KBM-7 (cell line): Measurements from ENCODE around the gene ATG7.
"Not testable (repeated sequence)": the region's sequence is repeated elsewhere in the genome, so short reads cannot be mapped to it uniquely, and the experiment has no call there.

Experiments
- DNase-seq: peaks from one replicate; pipeline ENCODE4 v3.0.0-alpha.2; 2015
- in situ Hi-C: fragments of 300-500 bp; cut with MboI; formaldehyde crosslinking; loops from 2 replicates; pipeline ENCODE4 v1.14.3; 2020; ENCODE audit warnings: low sequenced_read_pairs, low pct_unique_long_range_greater_than_20kb, mixed read lengths

ATG7 gene

DNA sequence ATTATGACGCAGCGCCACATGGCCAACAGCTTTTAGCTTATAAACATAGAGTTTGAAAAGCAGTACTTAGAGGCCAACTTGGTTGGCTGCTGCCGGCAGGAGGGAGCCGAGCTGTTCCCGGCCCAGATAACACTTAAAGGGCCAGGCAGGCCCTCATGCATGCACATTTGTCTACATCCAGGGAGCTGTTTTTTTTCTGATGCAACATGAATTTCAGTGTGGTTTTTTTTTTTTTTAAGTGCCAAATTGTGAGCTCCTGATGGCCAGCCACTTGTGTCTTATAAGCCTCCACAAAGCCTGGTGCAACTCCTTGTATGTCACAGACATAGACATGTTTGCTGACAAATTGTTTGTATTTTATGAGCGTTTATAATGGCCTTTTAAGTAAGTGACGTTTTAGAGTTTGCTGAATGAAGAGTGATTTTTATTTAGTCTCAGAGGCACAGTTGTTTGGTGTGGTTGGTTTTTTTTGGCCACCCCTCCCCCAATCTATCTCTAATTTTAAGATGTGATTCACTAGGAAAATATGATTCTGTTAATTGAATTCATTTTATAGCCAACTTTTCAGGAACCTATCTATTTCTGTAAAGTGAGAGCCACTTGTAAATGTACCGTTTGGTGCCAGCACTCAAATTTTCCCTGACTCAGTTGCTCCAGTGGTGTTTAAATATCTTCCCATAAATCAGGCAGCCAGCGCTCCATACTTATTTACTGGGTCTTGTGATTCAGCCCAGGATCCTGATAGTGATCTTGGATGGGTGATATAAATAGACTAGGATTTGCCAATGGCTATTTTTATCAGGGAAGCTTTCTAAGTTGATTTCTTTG, 237.2 kb downstream of the ATG7 start:
- in situ Hi-C loops: no loop called here
- peak; percentile 43 for DNase-seq

DNA sequence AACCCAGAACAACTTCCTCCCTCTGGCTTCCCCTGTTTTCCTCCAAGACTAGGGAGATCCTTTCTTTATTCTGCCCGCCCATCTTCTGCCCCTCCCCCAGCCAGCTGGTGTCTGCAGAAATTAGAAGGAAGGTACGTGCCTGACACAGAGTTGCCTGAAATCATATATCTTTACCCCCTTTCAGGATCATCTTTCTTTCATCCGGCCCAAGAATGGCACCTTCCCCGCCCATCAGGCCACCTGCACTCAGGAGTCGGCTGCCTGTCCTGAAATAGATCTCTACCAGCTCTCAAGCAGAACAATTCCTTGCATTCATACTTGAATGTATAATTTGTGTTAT, 237.8 kb downstream of the ATG7 start:
- DNase-seq: peak; percentile 60
- in situ Hi-C loops: no loop called here

DNA sequence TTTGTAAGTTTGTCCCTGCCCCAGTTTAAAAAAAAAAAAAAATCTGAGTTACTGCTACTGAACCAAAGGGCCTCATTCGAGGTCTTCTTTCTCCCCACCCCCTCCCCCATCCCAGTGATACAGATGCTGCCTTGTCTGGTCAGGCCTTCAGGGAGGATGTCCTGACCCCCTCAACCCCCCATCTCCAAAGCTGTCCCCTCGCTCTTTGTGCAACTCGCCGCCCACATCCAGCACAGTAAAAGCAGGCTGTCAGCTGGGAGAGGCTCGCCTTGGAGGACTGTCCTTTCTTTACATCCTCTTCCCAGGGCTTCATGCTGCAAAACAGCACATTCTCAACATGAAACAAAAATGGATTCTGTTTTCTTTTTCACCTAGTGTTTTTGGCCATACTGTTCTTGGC, 238.2 kb downstream of the ATG7 start:
- DNase-seq: no peak
- in situ Hi-C loops: no loop called here

DNA sequence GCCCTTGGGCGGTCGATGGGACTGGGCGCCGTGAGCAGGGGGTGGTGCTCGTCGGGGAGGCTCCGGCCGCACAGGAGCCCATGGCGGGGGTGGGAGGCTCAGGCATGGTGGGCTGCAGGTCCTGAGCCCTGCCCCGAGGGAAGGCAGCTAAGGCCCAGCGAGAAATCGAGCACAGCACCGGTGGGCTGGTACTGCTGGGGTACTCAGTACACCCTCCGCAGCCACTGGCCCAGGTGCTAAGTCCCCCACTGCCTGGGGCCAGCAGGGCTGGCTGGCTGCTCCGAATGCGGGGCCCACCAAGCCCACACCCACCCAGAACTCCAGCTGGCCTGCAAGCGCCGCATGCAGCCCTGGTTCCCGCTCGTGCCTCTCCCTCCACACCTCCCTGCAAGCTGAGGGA, 239.4 kb downstream of the ATG7 start:
- in situ Hi-C loops, DNase-seq: not testable (repeated sequence)

DNA sequence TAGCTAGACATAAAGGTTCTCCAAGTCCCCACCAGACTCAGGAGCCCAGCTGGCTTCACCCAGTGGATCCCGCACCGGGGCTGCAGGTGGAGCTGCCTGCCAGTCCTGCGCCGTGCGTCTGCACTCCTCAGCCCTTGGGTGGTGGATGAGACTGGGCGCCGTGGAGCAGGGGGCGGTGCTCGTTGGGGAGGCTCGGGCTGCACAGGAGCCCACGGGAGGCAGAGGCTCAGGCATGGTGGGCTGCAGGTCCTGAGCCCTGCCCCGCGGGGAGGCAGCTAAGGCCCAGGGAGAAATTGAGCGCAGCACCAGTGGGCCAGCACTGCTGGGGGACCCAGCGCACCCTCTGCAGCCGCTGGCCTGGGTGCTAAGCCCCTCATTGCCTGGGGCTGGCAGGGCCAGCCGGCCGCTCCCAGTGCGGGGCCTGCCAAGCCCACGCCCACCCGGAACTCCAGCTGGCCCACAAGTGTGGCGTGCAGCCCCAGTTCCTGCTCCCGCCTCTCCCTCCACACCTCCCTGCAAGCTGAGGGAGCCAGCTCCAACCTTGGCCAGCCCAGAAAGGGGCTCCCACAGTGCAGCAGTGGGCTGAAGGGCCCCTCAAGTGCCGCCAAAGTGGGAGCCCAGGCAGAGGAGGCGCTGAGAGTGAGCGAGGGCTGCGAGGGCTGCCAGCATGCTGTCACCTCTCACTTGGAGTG, 241.1 kb downstream of the ATG7 start:
- DNase-seq, in situ Hi-C loops: not testable (repeated sequence)

DNA sequence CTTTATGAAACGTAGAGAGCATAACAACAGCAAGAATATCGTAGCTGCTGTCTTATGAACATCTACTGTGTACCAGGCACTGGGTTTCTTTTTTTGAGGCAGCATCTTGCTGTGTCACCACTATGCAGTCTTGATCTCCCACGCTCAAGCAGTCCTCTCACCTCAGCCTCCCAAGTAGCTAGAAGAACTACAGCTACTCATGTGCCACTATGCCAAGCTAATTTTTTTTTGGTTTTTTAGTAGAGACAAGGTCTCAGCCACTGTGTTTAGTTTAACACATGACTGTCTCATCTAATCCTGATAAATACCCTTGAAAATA, 241.6 kb downstream of the ATG7 start:
- peak; percentile 3 for DNase-seq
- in situ Hi-C loops: no loop called here

DNA sequence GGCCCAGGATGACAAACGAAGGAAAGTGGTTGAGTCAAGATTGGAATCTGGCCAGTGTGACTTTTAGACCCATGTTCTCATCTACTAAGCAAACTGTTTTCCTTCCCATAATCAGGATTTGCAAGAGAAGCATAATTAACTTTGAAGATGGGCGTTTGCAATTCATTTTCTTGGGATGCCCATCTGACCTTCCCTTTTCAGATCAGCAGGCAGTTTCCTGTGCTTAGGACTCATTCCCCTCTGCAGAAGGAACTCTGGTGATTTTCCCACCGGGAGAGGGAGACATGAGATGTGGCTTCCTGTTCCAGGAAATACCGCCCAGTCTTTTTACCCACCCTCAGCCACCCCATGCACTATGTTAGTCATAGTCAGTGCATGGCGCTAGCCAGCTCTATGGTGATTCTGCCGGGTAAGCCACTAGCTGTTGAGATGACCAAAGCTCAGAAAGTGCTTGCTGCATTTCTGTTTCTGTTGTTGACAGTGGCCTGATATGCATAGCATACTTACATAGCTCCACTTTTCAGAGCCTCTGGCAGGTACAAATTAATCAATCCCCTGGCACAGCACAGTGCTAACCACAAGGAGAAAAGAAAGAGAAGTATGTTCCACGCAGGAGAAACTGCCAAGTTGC, 242.1 kb downstream of the ATG7 start:
- peak; percentile 62 for DNase-seq
- in situ Hi-C loops: no loop called here

DNA sequence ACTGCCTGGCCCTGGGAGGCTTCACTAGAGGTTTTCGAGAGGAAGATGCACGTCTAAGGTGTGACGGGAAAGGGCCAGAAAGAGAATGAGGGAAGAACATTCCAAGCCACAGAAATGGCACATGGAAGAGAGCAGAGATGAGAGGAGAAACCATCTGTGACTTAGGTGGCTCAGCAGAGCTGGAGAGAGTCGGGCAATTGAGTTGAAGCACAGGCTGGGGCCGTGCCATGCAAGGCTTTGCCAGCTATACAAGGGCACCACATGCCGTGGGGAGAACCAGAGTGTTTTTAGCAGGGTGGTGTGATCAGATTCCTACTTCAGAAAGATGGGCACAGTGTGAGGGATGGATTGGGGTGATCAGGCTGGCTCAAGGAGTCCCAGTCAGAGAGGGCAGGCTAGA, 245.4 kb downstream of the ATG7 start:
- in situ Hi-C loops: no loop called here
- no peak for DNase-seq

DNA sequence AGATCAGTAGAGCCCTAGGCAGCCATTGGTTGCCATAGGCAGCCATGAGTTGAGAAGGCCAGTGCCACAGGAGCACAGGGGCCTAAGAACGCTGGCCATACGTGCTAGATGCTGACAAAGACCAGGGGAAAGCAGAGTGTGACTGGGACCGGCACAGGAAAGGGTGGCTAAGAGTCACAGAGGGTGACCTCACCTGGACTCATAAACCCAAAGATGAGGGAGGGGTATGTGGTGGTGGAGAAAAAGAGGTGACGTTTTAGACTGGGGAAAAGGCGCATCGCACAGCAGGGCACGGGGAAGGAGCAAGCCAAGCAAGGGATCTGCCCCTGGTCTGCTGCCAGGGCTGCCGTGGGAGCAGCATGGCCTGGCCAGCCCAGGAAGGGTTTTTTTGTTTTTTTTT, 249.0 kb downstream of the ATG7 start:
- in situ Hi-C loops: no loop called here
- DNase-seq: no peak

DNA sequence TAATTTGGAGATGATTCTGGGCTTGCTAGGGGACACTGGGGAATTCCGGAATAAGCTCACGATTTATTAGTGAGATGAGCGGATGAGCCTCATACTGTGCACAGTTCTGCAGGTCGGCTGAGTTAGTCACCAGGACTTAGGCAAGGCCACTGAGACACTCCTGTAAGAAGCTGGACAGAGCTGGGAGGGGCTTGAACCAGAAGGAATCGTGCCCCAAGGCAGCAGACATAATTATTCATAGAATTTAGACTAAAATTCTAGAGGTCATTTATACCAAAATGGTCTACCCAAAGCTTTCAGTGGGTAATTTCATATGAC, 250.2 kb downstream of the ATG7 start:
- in situ Hi-C loops: no loop called here
- DNase-seq: no peak

DNA sequence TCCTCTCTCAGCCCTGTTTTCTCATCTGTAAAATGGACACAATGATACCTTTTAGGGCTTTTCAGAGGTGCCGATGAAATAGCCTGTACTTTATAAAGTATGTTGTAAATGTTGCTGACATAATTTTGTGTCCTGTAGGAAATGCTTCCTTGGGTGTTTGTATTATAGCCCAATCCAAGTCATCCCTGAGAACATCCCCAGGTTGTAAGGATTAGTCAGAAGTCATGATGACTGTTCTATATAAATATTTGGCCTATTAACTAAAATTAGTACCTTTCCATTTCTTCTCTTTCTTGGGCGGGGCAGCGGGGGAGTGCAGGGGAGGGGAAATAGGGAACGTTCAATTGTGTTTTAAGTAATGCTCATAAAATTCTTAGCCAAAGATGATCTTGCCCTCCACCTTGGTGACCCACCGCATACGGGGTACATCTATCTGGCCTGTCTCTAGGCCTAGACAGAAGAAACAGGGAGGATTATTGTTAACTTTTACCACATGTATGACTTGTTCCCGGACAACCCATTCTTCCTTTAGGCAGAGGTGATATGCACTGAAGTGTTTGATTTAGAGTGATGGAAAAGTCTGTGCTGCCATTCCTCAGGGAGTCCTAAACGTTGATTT, 250.9 kb downstream of the ATG7 start:
- in situ Hi-C loops: no loop called here
- no peak for DNase-seq

DNA sequence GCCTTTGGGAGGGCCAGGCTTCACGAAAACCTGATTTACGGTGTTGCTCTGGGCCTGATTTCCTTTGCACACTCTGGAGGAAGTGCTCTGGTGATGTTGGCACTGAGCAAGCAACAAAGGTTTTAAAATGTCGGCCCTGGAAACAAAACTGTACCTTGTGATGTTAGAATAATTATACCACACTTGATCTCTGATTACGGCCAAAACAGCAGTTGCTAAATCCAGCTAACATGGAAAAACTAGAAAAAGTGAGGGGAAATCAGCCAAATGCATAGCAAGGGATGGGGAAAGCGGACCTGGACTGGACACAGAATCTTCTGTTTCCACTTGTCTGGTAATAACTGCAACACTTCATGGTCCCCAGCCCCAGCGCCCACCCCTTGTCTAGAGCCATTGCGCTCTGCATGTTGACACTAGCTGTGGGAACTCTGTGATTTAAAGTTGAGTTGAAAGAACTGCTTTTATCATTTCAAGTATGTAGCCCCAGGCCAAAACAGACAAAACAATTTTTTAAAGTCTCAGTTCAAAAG, 251.4 kb downstream of the ATG7 start:
- in situ Hi-C loops: no loop called here
- DNase-seq: no peak

DNA sequence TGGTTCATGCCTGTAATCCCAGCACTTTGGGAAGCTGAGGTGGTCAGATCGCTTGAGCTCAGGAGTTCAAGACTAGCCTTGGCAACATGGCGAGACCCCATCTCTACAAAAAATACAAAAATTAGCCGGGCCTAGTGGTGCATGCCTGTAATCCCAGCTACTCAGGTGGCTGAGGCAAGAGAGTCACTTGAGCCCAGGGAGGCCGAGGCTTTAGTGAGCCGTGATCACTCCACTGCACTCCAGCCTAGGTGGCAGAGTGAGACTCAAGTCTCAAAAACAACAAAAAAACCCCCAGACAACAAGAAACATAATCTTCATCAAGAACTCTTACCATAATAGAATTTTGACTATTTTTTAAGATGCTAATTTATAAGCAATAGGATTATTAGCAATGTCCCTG, 253.9 kb downstream of the ATG7 start:
- DNase-seq, in situ Hi-C loops: not testable (repeated sequence)

DNA sequence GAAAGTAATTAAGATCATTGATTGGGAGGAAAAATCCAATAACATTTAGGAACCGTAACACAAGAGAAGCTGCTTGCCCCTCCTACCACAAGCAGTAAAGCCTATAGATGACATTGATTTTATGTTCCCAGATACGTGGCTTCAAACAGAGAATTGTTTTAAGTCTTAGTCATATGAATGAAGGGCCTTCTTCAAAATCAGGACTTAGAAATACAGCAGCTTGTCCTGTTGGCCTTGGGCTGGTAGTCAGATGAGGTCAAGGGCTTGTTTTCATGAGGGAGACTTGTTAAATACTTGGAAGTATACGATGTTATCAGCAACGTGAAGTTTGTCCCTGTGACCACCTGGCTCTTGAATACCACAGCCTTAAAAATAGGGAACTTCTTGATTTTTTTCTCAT, 257.1 kb downstream of the ATG7 start:
- in situ Hi-C loops: no loop called here
- DNase-seq: no peak

DNA sequence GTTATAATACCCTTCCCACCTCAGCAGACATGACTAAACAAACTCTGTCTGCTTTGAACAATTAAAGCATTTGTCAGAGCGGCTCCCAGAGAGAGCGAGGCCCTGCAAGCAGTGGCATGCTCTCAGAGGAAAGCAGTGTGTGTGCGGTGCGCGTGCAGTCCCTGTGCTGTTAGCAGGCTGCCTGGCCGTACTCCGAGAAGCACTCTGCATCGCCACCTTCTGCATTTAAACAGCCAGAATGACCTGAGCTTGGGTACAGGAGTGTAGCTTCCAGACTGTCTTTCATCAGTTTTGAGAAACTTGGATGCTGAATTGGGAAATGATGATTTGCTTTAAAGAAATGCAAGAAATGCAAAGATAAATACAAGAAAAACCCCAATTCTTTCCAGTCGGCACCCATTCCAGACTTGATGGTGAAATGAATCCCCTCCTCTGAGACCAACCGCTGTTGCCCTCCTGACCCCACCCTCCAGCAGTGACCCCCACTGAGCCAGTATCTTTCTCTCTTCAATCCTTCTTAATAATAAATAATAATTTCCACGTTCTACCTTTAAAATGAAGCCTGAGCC, 258.0 kb downstream of the ATG7 start:
- no peak for DNase-seq
- in situ Hi-C loops: no loop called here

DNA sequence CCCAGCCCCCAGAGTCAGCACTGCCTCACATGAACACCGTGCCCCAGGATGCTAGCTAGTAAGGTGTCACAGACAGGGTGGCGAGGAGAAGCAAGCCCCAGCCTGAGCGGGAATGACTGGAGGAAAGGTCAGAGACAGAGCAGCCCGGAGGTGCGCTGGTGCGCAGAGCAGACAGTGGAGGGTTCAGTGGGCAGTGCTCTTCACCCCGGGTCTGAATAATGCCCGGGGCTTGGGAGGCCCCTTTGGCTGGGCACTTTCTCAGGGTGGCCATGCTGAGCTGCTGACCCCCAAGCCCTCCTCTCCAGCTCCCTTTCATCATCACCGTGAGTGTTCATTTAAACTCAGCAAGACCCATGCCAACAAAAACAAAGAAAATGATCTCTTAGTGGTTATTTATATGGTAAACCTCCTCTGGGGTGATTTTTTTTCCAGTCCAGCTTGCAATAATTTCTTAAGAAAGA, 260.8 kb downstream of the ATG7 start:
- no peak for DNase-seq
- in situ Hi-C loops: no loop called here

DNA sequence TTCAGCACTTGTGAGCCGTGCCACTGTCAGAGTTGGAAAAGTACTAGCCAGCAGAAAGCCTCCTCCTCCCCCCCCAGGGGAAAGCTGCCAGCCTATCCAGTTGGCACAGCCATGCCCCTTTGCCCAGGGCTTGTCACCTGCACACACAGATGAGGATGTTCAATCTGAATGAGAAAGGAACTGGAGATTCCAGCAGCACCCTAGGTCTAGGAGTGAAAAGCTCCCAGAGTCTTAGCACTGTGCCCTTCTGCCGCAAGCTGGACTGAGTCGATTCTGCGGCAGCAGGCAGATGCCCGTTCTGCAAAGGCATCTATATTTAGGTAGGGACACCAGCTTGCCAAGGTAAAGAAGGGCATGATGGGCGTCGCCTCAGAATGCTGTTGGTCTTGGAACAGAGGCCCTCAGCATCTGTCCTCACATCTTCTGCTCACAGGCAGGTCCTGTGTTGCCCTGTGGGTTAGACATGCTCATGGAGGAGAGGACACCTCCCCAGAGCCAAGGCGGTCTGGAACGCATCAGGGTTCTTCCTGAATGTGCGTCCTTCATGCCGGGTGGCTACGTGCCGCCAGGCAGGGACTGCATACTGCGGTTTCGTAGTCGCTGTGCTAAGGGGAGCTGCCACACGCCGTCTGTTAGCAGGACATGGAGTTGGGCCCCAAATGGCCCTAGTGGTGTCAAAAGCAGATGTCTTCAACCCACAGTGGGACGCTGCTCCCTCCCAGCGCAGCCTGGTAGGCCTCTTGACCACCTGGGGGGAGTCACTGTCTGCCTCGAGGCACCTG, 262.0 kb downstream of the ATG7 start:
- in situ Hi-C loops: no loop called here
- DNase-seq: no peak

DNA sequence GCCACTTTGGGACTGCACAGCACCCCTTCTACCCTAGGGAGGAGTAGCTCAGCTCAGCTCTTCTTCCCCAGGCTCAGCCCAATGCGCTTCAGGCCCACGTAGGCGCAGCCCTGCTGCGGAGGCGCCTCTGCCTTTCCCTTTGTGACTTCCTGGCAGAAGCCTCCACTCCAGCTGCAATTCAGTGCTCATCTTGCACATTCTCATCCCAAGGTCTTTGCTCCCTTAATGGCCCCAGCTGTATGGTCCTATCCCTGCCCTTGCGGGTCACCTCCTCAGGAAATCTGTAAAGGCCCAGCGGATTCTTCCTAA, 262.6 kb downstream of the ATG7 start:
- DNase-seq: no peak

More for the DNA sequence above, 262.6 kb downstream of the ATG7 start:
- in situ Hi-C loops: no loop called here
